WTC11 (cell line): Measurements from ENCODE around the gene IFIT1. TPM values are rescaled to one million over a fixed set of nuclear protein-coding genes. Genes with fewer than 3 reads are reported as not detected.

Experiments used
- ATAC-seq: fragments of 200-7000 bp; cut with Tn5 transposase; 2 replicates; pipeline ENCODE4 v1.10.0; 2021; ENCODE audit warnings: mild to moderate bottlenecking, moderate library complexity
- CTCF ChIA-PET: fragments of 300-600 bp; sonication (Branson Sonifier 250); formaldehyde crosslinking; loops from one replicate; lab custom pipeline; 2021; ENCODE audit warnings: antibody characterized with exemption; lab: Charles Lee
- POLR2A ChIA-PET: fragments of 350-600 bp; sonication (Branson Sonifier 250); formaldehyde crosslinking; loops from one replicate; lab custom pipeline; 2021; ENCODE audit warnings: antibody characterized with exemption; lab: Charles Lee
- DNase-seq: peaks from one replicate; pipeline ENCODE4 v3.0.0; 2021; ENCODE audit warnings: low spot score
- H3K27ac Mint-ChIP-seq: 2 replicates; pipeline ENCODE4 v1.8.0; 2021; ENCODE audit warnings: mixed read lengths
- H3K27me3 Mint-ChIP-seq: 2 replicates; pipeline ENCODE4 v1.8.0; 2021; ENCODE audit warnings: low read depth, mild to moderate bottlenecking, moderate library complexity, mixed read lengths
- H3K36me3 Mint-ChIP-seq: 2 replicates; pipeline ENCODE4 v1.8.0; 2021; ENCODE audit warnings: mixed read lengths
- H3K4me1 Mint-ChIP-seq: 2 replicates; pipeline ENCODE4 v1.8.0; 2022; ENCODE audit warnings: mixed read lengths
- H3K4me3 Mint-ChIP-seq: 2 replicates; pipeline ENCODE4 v1.8.0; 2021; ENCODE audit warnings: mild to moderate bottlenecking, moderate library complexity, mixed read lengths
- H3K9me3 Mint-ChIP-seq: 2 replicates; pipeline ENCODE4 v1.8.0; 2021; ENCODE audit warnings: mixed read lengths
- CBFB ChIP-seq: sonication (generic); formaldehyde crosslinking; IDR thresholded peaks from 2 replicates; pipeline ENCODE4 v1.8.1; 2022; ENCODE audit warnings: mild to moderate bottlenecking, low read depth, missing genetic modification reagents
- CREM ChIP-seq: sonication (generic); formaldehyde crosslinking; IDR thresholded peaks from 2 replicates; pipeline ENCODE4 v1.8.1; 2022; ENCODE audit warnings: mild to moderate bottlenecking, missing genetic modification reagents, moderate library complexity
- EMX1 ChIP-seq: fragments of 250-450 bp; sonication (Bioruptor Pico); IDR thresholded peaks from 2 replicates; pipeline ENCODE4 v1.8.0; 2021; ENCODE audit warnings: mild to moderate bottlenecking
- FOXK1 ChIP-seq: sonication (generic); formaldehyde crosslinking; IDR thresholded peaks from 2 replicates; pipeline ENCODE4 v1.8.0; 2022; ENCODE audit warnings: mild to moderate bottlenecking, moderate library complexity, missing genetic modification reagents
- JAZF1 ChIP-seq: fragments of 250-450 bp; sonication (Bioruptor Pico); IDR thresholded peaks from 2 replicates; pipeline ENCODE4 v1.9.0; 2021; ENCODE audit warnings: moderate library complexity, mild to moderate bottlenecking, inconsistent platforms
- KAT7 ChIP-seq: sonication (generic); formaldehyde crosslinking; IDR thresholded peaks from 2 replicates; pipeline ENCODE4 v1.8.1; 2023; ENCODE audit warnings: missing genetic modification reagents, mild to moderate bottlenecking, borderline replicate concordance
- TEAD1 ChIP-seq: sonication (generic); formaldehyde crosslinking; IDR thresholded peaks from 2 replicates; pipeline ENCODE4 v1.8.0; 2022; ENCODE audit warnings: mild to moderate bottlenecking, missing genetic modification reagents
- ZNF263 ChIP-seq: sonication (generic); formaldehyde crosslinking; IDR thresholded peaks from 2 replicates; pipeline ENCODE4 v1.8.1; 2022; ENCODE audit warnings: low read depth, mild to moderate bottlenecking, moderate library complexity, missing genetic modification reagents
- ZNF317 ChIP-seq: sonication (generic); formaldehyde crosslinking; IDR thresholded peaks from 2 replicates; pipeline ENCODE4 v1.8.1; 2023; ENCODE audit warnings: low read depth, mild to moderate bottlenecking, moderate library complexity, missing genetic modification reagents, borderline replicate concordance
- ZNF396 ChIP-seq: fragments of 250-450 bp; sonication (Bioruptor Pico); IDR thresholded peaks from 2 replicates; pipeline ENCODE4 v1.8.0; 2021; ENCODE audit warnings: mild to moderate bottlenecking, moderate library complexity, borderline replicate concordance
- total RNA-seq: library from RNA; stranded (reverse); gene quantifications from 3 replicates; pipeline ENCODE4 v1.2.3, GENCODE V29; 2021
- TF ChIP-seq, protein P1 (sequence below): sonication (generic); formaldehyde crosslinking; IDR thresholded peaks from 2 replicates; pipeline ENCODE4 v1.8.1; 2023; ENCODE audit warnings: mild to moderate bottlenecking, missing genetic modification reagents, moderate library complexity
- TF ChIP-seq, protein P2 (sequence below): fragments of 250-450 bp; sonication (Bioruptor Pico); IDR thresholded peaks from 2 replicates; pipeline ENCODE4 v1.9.0; 2021; ENCODE audit warnings: mild to moderate bottlenecking
- TF ChIP-seq, protein P3 (sequence below): sonication (generic); formaldehyde crosslinking; IDR thresholded peaks from 2 replicates; pipeline ENCODE4 v1.8.1; 2022; ENCODE audit warnings: low read depth, mild to moderate bottlenecking, moderate library complexity, missing genetic modification reagents, borderline replicate concordance
- TF ChIP-seq, protein P4 (sequence below): sonication (generic); formaldehyde crosslinking; IDR thresholded peaks from 2 replicates; pipeline ENCODE4 v1.8.1; 2023; ENCODE audit warnings: mild to moderate bottlenecking, missing genetic modification reagents, borderline replicate concordance
- TF ChIP-seq, protein P5 (sequence below): fragments of 250-450 bp; sonication (Bioruptor Pico); IDR thresholded peaks from 2 replicates; pipeline ENCODE4 v1.9.0; 2021; ENCODE audit warnings: mild to moderate bottlenecking, borderline replicate concordance

Gene IFIT1
- total RNA-seq, 1 experiment from 2014 or later, result 1.5 TPM

DNA sequence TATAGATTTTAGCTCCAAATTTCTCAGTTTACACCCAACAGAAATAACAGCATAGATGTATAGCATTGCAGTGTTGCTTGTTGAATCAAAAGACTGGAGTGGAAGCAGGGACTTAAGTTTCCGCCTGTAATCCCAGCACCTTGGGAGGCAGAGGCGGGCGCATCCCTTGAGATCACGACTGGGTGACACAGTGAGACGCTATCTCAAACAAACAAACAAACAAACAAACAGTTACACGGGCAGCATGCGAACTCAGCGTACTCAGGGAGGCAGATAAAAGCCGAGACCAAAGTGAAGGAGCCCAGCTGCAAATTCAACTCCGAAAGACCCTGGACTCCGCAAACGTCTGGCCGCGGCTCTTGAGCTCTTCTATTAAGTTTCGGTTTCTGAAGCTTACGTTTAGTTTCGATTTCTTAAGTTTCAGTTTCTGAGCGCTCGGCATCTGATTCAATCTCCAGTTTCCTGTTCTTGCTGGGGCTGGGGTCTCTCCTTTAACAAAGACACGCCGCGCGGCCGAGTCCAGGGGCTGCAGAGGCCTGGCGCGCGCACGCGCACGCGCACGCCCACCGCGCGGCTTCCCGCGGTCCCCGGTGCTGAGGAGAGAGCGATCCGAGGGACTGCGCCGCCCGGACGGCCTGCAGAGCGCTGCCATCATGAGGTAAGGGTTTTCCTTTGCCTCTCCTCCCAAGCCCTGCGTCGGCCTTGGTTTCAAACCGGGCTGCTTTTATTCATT, 21.9 kb downstream of the IFIT1 start, which contains the start of gene IFIT5:
IFIT5 (plus strand) TSS at position 423 of the 733 bp plus-strand sequence; CDS start at position 654, 231 bp downstream.
- H3K9me3 Mint-ChIP-seq, result peaks cover 14% of the 10 kb centered on the region
- H3K27ac Mint-ChIP-seq, result peak within 1 kb of the TSS; percentile 94
- POLR2A ChIA-PET, result interaction anchor here (1.0 kb wide), 1 partner anchor 51 kb away, joined by 3 read pairs; no protein-coding TSS in a partner anchor

DNA sequence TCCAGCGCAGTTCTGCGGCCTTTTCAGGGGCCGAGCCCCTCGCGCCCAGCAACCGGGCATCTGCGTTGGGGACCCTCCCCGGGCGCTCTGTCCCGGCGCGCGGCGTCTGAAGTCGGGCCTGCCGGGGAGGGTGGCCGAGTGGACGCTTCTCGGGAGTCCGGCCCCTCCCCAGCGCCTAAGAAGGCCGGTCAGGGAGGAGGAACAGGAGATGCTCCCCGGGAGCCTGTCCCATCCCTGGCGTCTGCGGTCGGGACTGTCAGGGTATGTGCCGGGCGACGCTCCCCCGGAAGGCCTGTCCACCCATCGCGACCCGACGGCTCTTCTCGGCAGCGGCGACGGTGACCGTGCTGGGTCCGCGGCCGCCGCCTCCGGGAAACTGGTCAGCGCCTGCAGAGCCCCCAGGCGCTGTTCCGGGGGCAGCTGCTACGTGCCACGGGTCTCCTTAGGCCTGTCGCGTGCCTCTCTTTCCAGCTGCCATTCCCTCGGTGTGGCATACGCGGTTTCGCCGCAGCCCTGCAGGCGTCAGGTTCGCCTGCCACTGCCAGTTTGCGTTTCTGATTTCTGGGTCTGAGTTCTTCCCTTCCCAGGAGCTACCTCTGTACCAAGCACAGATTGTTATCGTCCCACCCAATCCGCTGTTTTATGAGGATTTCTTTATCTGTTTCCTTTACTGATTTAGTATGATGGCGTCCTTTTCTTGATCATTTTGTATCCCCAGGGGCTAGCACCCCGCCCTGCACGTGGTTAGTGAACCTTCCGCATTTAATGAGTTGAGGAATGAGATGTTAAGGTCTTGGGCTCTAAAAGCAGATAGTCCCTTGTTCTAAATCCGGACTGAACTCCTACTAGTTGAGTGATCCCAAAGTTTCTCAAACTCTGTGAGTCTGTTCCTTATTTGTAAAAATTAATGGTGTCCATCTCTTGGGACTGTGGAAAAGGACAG, 22.7 kb downstream of the IFIT1 start:
- Mint-ChIP-seq H3K27ac (no peak overlapping the region), H3K4me3 (peak overlapping the region; percentile 97), H3K36me3 (peaks cover 11% of the 10 kb centered on the region), H3K4me1 (peaks cover 25% of the 10 kb centered on the region), H3K27me3 (peaks cover 27% of the 10 kb centered on the region), H3K9me3 (peaks cover 14% of the 10 kb centered on the region)
- CTCF ChIA-PET, result interaction anchor here (1.4 to 2.3 kb wide), 3 partner anchors 22 to 686 kb away, joined by 3 to 5 read pairs (median 3); no protein-coding TSS in a partner anchor
- peak; percentile 65 for ATAC-seq
- peak; percentile 46 for DNase-seq
- POLR2A ChIA-PET, result interaction anchor here (1.0 kb wide), 1 partner anchor 50 kb away, joined by 3 read pairs; no protein-coding TSS in a partner anchor
- TF ChIP-seq FOXK1 (no peak), ZNF396 (CRISPR knock-in tag) (no peak), JAZF1 (CRISPR knock-in tag) (no peak), CBFB (CRISPR knock-in tag) (0 out of 2 replicates have a peak, but pooled peaks have one; percentile 37), ZNF263 (CRISPR knock-in tag) (no peak), EMX1 (no peak)
- TF ChIP-seq, protein P1, sequence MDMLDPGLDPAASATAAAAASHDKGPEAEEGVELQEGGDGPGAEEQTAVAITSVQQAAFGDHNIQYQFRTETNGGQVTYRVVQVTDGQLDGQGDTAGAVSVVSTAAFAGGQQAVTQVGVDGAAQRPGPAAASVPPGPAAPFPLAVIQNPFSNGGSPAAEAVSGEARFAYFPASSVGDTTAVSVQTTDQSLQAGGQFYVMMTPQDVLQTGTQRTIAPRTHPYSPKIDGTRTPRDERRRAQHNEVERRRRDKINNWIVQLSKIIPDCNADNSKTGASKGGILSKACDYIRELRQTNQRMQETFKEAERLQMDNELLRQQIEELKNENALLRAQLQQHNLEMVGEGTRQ (CRISPR knock-in tag), result no peak; the same call in 1 of the 2 replicates
- TF ChIP-seq, protein P2, sequence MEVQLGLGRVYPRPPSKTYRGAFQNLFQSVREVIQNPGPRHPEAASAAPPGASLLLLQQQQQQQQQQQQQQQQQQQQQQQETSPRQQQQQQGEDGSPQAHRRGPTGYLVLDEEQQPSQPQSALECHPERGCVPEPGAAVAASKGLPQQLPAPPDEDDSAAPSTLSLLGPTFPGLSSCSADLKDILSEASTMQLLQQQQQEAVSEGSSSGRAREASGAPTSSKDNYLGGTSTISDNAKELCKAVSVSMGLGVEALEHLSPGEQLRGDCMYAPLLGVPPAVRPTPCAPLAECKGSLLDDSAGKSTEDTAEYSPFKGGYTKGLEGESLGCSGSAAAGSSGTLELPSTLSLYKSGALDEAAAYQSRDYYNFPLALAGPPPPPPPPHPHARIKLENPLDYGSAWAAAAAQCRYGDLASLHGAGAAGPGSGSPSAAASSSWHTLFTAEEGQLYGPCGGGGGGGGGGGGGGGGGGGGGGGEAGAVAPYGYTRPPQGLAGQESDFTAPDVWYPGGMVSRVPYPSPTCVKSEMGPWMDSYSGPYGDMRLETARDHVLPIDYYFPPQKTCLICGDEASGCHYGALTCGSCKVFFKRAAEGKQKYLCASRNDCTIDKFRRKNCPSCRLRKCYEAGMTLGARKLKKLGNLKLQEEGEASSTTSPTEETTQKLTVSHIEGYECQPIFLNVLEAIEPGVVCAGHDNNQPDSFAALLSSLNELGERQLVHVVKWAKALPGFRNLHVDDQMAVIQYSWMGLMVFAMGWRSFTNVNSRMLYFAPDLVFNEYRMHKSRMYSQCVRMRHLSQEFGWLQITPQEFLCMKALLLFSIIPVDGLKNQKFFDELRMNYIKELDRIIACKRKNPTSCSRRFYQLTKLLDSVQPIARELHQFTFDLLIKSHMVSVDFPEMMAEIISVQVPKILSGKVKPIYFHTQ (CRISPR knock-in tag), result no peak
- TF ChIP-seq, protein P3, sequence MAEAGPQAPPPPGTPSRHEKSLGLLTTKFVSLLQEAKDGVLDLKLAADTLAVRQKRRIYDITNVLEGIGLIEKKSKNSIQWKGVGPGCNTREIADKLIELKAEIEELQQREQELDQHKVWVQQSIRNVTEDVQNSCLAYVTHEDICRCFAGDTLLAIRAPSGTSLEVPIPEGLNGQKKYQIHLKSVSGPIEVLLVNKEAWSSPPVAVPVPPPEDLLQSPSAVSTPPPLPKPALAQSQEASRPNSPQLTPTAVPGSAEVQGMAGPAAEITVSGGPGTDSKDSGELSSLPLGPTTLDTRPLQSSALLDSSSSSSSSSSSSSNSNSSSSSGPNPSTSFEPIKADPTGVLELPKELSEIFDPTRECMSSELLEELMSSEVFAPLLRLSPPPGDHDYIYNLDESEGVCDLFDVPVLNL, result no peak

More for the DNA sequence above, 21.9 kb downstream of the IFIT1 start, which contains the start of gene IFIT5:
- peaks cover 22% of the 10 kb centered on the region for H3K4me1 Mint-ChIP-seq
- TF ChIP-seq, protein P4, sequence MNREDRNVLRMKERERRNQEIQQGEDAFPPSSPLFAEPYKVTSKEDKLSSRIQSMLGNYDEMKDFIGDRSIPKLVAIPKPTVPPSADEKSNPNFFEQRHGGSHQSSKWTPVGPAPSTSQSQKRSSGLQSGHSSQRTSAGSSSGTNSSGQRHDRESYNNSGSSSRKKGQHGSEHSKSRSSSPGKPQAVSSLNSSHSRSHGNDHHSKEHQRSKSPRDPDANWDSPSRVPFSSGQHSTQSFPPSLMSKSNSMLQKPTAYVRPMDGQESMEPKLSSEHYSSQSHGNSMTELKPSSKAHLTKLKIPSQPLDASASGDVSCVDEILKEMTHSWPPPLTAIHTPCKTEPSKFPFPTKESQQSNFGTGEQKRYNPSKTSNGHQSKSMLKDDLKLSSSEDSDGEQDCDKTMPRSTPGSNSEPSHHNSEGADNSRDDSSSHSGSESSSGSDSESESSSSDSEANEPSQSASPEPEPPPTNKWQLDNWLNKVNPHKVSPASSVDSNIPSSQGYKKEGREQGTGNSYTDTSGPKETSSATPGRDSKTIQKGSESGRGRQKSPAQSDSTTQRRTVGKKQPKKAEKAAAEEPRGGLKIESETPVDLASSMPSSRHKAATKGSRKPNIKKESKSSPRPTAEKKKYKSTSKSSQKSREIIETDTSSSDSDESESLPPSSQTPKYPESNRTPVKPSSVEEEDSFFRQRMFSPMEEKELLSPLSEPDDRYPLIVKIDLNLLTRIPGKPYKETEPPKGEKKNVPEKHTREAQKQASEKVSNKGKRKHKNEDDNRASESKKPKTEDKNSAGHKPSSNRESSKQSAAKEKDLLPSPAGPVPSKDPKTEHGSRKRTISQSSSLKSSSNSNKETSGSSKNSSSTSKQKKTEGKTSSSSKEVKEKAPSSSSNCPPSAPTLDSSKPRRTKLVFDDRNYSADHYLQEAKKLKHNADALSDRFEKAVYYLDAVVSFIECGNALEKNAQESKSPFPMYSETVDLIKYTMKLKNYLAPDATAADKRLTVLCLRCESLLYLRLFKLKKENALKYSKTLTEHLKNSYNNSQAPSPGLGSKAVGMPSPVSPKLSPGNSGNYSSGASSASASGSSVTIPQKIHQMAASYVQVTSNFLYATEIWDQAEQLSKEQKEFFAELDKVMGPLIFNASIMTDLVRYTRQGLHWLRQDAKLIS (CRISPR knock-in tag), result no peak
- TF ChIP-seq, protein P5, sequence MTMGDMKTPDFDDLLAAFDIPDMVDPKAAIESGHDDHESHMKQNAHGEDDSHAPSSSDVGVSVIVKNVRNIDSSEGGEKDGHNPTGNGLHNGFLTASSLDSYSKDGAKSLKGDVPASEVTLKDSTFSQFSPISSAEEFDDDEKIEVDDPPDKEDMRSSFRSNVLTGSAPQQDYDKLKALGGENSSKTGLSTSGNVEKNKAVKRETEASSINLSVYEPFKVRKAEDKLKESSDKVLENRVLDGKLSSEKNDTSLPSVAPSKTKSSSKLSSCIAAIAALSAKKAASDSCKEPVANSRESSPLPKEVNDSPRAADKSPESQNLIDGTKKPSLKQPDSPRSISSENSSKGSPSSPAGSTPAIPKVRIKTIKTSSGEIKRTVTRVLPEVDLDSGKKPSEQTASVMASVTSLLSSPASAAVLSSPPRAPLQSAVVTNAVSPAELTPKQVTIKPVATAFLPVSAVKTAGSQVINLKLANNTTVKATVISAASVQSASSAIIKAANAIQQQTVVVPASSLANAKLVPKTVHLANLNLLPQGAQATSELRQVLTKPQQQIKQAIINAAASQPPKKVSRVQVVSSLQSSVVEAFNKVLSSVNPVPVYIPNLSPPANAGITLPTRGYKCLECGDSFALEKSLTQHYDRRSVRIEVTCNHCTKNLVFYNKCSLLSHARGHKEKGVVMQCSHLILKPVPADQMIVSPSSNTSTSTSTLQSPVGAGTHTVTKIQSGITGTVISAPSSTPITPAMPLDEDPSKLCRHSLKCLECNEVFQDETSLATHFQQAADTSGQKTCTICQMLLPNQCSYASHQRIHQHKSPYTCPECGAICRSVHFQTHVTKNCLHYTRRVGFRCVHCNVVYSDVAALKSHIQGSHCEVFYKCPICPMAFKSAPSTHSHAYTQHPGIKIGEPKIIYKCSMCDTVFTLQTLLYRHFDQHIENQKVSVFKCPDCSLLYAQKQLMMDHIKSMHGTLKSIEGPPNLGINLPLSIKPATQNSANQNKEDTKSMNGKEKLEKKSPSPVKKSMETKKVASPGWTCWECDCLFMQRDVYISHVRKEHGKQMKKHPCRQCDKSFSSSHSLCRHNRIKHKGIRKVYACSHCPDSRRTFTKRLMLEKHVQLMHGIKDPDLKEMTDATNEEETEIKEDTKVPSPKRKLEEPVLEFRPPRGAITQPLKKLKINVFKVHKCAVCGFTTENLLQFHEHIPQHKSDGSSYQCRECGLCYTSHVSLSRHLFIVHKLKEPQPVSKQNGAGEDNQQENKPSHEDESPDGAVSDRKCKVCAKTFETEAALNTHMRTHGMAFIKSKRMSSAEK (CRISPR knock-in tag), result no peak
- TF ChIP-seq CREM (CRISPR knock-in tag) (0 out of 2 replicates have a peak, but pooled peaks have one; percentile 49), KAT7 (0 out of 2 replicates have a peak, but pooled peaks have one; percentile 38), ZNF317 (CRISPR knock-in tag) (0 out of 2 replicates have a peak, but pooled peaks have one; percentile 3), TEAD1 (CRISPR knock-in tag) (0 out of 2 replicates have a peak, but pooled peaks have one; percentile 61)
- DNase-seq, result peak; percentile 72
- H3K27me3 Mint-ChIP-seq, result peaks cover 27% of the 10 kb centered on the region
- CTCF ChIA-PET, result interaction anchor here (0.7 to 2.3 kb wide), 4 partner anchors 21 to 686 kb away, joined by 3 to 5 read pairs (median 3); no protein-coding TSS in a partner anchor
- peaks cover 11% of the 10 kb centered on the region for H3K36me3 Mint-ChIP-seq
- H3K4me3 Mint-ChIP-seq, result peak within 1 kb of the TSS; percentile 97
- ATAC-seq, result peak; percentile 83
